ENCODE measurements around the gene FAM234B.

FAM234B gene

DNA sequence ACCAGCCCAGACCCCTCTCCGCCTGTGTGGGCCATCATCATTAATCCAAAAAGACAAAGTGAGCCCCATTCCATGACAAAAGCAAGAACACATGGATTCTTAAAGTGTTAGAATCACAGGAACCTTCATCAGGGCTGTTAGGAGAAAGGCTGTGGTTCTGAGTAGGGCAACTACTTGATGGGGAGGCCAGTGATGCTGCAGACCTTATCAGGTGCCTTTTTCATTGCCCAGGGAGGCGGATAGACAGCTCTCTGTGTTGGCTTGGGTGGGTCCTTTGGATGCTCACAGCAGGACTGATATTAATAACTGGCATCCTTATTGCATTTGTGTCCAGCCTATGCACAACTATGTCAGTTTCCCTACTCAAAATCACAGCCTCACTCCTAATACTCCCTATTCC, 46.4 kb upstream of the FAM234B start:
- Histone ChIP-seq H3K36me3 (ENCODE audit: insufficient read depth) (no peaks in the 10 kb centered on the region), H3K79me2 (ENCODE audit: insufficient read depth, low read depth) (no peaks in the 10 kb centered on the region), H3K27me3 (ENCODE audit: insufficient read depth, low read depth) (no peaks in the 10 kb centered on the region), H2AFZ (ENCODE audit: low read depth) (no peak overlapping the region), H3K4me2 (no peak overlapping the region), H3K4me3 (IDR thresholded peaks at IDR 0.05; ENCODE audit: insufficient read depth, low read depth, low read length) (no peak overlapping the region), H3K27ac (no peak overlapping the region), H3K9ac (no peak overlapping the region), H4K20me1 (ENCODE audit: insufficient read depth) (no peaks in the 10 kb centered on the region), H3K4me1 (ENCODE audit: low read depth, poor library complexity, severe bottlenecking) (peaks cover under 1% of the 10 kb centered on the region)
- TF ChIP-seq, protein P1, sequence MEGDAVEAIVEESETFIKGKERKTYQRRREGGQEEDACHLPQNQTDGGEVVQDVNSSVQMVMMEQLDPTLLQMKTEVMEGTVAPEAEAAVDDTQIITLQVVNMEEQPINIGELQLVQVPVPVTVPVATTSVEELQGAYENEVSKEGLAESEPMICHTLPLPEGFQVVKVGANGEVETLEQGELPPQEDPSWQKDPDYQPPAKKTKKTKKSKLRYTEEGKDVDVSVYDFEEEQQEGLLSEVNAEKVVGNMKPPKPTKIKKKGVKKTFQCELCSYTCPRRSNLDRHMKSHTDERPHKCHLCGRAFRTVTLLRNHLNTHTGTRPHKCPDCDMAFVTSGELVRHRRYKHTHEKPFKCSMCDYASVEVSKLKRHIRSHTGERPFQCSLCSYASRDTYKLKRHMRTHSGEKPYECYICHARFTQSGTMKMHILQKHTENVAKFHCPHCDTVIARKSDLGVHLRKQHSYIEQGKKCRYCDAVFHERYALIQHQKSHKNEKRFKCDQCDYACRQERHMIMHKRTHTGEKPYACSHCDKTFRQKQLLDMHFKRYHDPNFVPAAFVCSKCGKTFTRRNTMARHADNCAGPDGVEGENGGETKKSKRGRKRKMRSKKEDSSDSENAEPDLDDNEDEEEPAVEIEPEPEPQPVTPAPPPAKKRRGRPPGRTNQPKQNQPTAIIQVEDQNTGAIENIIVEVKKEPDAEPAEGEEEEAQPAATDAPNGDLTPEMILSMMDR (conservative IDR thresholded peaks at IDR 0.05; ENCODE audit: low read depth, low read length): no peak

DNA sequence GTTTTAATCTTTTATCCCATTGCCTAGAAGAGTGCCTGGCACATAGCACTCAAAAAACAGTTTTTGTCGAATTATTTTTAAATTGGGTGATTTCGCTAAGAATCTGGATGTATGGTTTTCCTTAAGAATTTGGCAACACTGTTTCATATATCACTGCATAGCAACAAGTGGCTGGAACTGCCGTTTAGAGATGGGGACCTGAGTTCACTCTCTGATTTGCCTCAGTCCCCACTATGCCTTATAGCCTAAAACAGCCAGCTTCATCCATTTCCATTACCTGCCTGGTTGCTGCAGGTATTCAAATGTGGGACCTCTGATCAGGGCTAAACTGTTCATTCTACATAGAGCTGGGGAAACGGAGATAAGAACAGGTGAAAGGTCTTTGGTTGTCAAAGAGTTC, 45.9 kb upstream of the FAM234B start:
- Histone ChIP-seq H3K27ac (no peak overlapping the region), H4K20me1 (ENCODE audit: insufficient read depth) (no peaks in the 10 kb centered on the region), H2AFZ (ENCODE audit: low read depth) (no peak overlapping the region), H3K4me1 (ENCODE audit: low read depth, poor library complexity, severe bottlenecking) (no peaks in the 10 kb centered on the region), H3K79me2 (ENCODE audit: insufficient read depth, low read depth) (no peaks in the 10 kb centered on the region), H3K4me3 (IDR thresholded peaks at IDR 0.05; ENCODE audit: insufficient read depth, low read depth, low read length) (no peak overlapping the region), H3K9ac (no peak overlapping the region), H3K4me2 (no peak overlapping the region), H3K27me3 (ENCODE audit: insufficient read depth, low read depth) (no peaks in the 10 kb centered on the region), H3K36me3 (ENCODE audit: insufficient read depth) (no peaks in the 10 kb centered on the region)
- TF ChIP-seq, protein P1 (conservative IDR thresholded peaks at IDR 0.05; ENCODE audit: low read depth, low read length): no peak

DNA sequence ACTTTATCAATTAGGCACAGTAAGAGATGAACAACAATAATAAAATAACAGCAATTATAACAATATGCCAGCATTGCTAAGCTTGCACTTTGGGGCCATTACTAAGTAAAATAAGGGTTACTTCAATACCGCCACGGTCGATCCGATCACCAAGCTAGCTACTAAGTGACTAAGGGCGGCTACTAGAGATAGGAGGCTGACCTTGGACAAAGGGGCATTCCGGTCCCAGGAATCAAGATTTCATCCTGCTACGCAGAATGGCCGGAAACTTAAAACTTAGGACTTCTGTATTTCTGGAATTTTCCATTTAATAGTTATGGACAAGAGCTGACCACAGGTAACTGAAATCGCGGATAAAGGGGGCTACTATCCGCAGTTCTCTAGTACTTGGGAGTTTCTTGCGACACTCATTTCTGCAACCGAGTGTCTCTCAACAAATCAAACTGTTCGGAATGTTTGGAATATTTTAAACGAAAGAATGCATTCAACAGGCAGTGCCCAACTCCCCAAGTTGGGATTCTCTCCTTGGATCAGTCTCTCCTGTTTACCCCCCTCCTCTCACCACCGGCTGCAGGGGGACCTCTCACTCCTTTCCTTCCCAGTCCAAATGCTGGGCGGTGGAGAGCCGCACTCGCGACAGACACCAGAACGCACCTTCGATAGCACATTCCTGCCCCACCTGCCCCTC, 44.8 kb upstream of the FAM234B start:
- H3K36me3 ChIP-seq (ENCODE audit: insufficient read depth): no peaks in the 10 kb centered on the region
- TF ChIP-seq, protein P1 (conservative IDR thresholded peaks at IDR 0.05; ENCODE audit: low read depth, low read length): no peak
- H4K20me1 ChIP-seq (ENCODE audit: insufficient read depth): no peaks in the 10 kb centered on the region
- H3K27me3 ChIP-seq (ENCODE audit: insufficient read depth, low read depth): no peaks in the 10 kb centered on the region
- no peaks in the 10 kb centered on the region for H3K4me1 ChIP-seq (ENCODE audit: low read depth, poor library complexity, severe bottlenecking)
- peak overlapping the region; percentile 80 for H3K4me2 ChIP-seq
- no peak overlapping the region for H3K27ac ChIP-seq
- H3K9ac ChIP-seq: peak overlapping the region; percentile 59; the same call in 1 of the 2 replicates
- peak overlapping the region; percentile 73 for H2AFZ ChIP-seq (ENCODE audit: low read depth)
- no peak overlapping the region for H3K4me3 ChIP-seq (IDR thresholded peaks at IDR 0.05; ENCODE audit: insufficient read depth, low read depth, low read length)
- H3K79me2 ChIP-seq (ENCODE audit: insufficient read depth, low read depth): no peaks in the 10 kb centered on the region

DNA sequence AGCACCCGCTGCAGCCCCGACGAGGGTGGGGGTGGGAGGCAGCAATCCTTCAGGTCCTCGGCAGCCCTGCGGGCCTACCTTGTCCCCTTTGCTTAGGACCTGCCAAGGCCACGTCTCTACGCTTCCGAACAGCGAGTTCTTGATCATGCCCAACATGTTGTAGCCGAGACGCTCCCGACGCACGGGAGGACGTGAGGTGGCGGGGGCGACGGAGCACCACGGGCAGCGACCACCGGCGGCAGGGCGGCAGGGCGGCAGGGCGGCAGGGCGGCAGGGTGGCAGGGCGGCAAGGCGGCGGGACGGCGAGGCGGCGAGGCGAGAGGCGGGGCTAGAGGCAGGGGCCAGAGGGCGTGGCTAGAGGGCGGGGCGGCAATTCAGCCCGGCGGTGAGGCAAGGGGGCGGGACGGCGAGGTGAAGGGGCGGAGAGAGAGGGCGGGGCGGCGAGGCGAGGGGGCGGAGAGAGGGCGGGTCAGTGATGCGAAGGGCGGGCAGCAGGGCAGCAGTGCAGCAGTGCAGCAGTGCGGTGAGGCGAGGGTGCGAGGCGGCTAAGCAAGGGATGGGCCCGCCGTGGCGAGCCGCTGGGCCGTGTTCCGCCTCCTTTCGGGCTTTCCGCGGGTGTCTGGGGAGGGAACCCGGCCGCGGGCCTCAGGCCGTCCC, 44.1 kb upstream of the FAM234B start, which contains the start of gene HEBP1:
TSS of gene HEBP1 (minus strand) at position 307 of the 657 bp plus-strand sequence. CDS start at position 156, 151 bp downstream.
- TF ChIP-seq, protein P1 (conservative IDR thresholded peaks at IDR 0.05; ENCODE audit: low read depth, low read length): no peak
- Histone ChIP-seq H3K27ac (peak within 1 kb of the TSS; percentile 59), H3K9ac (peak within 1 kb of the TSS; percentile 68; the same call in 1 of the 2 replicates), H3K4me1 (ENCODE audit: low read depth, poor library complexity, severe bottlenecking) (no peaks in the 10 kb centered on the region), H2AFZ (ENCODE audit: low read depth) (peak within 1 kb of the TSS; percentile 94), H3K79me2 (ENCODE audit: insufficient read depth, low read depth) (no peaks in the 10 kb centered on the region), H3K4me3 (IDR thresholded peaks at IDR 0.05; ENCODE audit: insufficient read depth, low read depth, low read length) (no peak within 1 kb of the TSS), H4K20me1 (ENCODE audit: insufficient read depth) (no peaks in the 10 kb centered on the region), H3K36me3 (ENCODE audit: insufficient read depth) (no peaks in the 10 kb centered on the region), H3K4me2 (peak within 1 kb of the TSS; percentile 89), H3K27me3 (ENCODE audit: insufficient read depth, low read depth) (no peaks in the 10 kb centered on the region)
